ENCODE results near the gene SH3PXD2B.

Gene SH3PXD2B

GRCh38 chr5:172422255-172422654 is 32.1 kb downstream of the SH3PXD2B start:
- Histone ChIP-seq H3F3A (ENCODE audit: control insufficient read depth, insufficient read depth) (no peaks in the 10 kb centered on the region), H3K4me1 (ENCODE audit: control insufficient read depth, low read length) (peaks cover 8% of the 10 kb centered on the region; the same call in 1 of the 2 replicates), H3K27ac (ENCODE audit: low read depth, low read length) (no peak overlapping the region), H4K20me1 (ENCODE audit: control insufficient read depth, insufficient read depth, low read depth, low read length) (no peaks in the 10 kb centered on the region), H3K79me2 (ENCODE audit: control insufficient read depth, low read length) (no peaks in the 10 kb centered on the region), H3K4me2 (ENCODE audit: low read length) (no peak overlapping the region), H3K9me3 (ENCODE audit: control insufficient read depth, insufficient read depth, low read length) (no peaks in the 10 kb centered on the region), H3K36me3 (ENCODE audit: control insufficient read depth, low read length) (no peaks in the 10 kb centered on the region), H3K4me3 (ENCODE audit: low read length) (no peak overlapping the region), H3K9me2 (replicated peaks; ENCODE audit: control insufficient read depth, low read length) (no peaks in the 10 kb centered on the region), H3K27me3 (ENCODE audit: control insufficient read depth, low read length) (peaks cover 8% of the 10 kb centered on the region; the same call in 1 of the 2 replicates)
- TF ChIP-seq EZH2phosphoT487 (IDR thresholded peaks at IDR 0.05; ENCODE audit: borderline replicate concordance, low read length) (no peak), CTCF (IDR thresholded peaks at IDR 0.05; ENCODE audit: low read depth, low read length, poor library complexity, severe bottlenecking) (no peak)

GRCh38 chr5:172421020-172421419 is 33.3 kb downstream of the SH3PXD2B start:
- H3K27me3 ChIP-seq (ENCODE audit: control insufficient read depth, low read length): 0 out of 2 replicates have a peak, but pooled peaks cover 3% of the 10 kb centered on the region
- no peaks in the 10 kb centered on the region for H3K9me2 ChIP-seq (replicated peaks; ENCODE audit: control insufficient read depth, low read length)
- no peaks in the 10 kb centered on the region for H4K20me1 ChIP-seq (ENCODE audit: control insufficient read depth, insufficient read depth, low read depth, low read length)
- no peaks in the 10 kb centered on the region for H3K79me2 ChIP-seq (ENCODE audit: control insufficient read depth, low read length)
- no peak overlapping the region for H3K4me2 ChIP-seq (ENCODE audit: low read length)
- peaks cover 8% of the 10 kb centered on the region; the same call in 1 of the 2 replicates for H3K4me1 ChIP-seq (ENCODE audit: control insufficient read depth, low read length)
- no peaks in the 10 kb centered on the region for H3K36me3 ChIP-seq (ENCODE audit: control insufficient read depth, low read length)
- H3F3A ChIP-seq (ENCODE audit: control insufficient read depth, insufficient read depth): no peaks in the 10 kb centered on the region
- H3K27ac ChIP-seq (ENCODE audit: low read depth, low read length): no peak overlapping the region
- H3K4me3 ChIP-seq (ENCODE audit: low read length): no peak overlapping the region
- no peaks in the 10 kb centered on the region for H3K9me3 ChIP-seq (ENCODE audit: control insufficient read depth, insufficient read depth, low read length)
- TF ChIP-seq CTCF (IDR thresholded peaks at IDR 0.05; ENCODE audit: low read depth, low read length, poor library complexity, severe bottlenecking): no peak
- no peak for TF ChIP-seq EZH2phosphoT487 (IDR thresholded peaks at IDR 0.05; ENCODE audit: borderline replicate concordance, low read length)

- Histone ChIP-seq H3K9me2 (replicated peaks; ENCODE audit: control insufficient read depth, low read length) (no peaks in the 10 kb centered on the region), H3K79me2 (ENCODE audit: control insufficient read depth, low read length) (no peaks in the 10 kb centered on the region), H3K27me3 (ENCODE audit: control insufficient read depth, low read length) (0 out of 2 replicates have a peak, but pooled peaks cover 3% of the 10 kb centered on the region), H3F3A (ENCODE audit: control insufficient read depth, insufficient read depth) (no peaks in the 10 kb centered on the region), H3K36me3 (ENCODE audit: control insufficient read depth, low read length) (no peaks in the 10 kb centered on the region), H3K4me2 (ENCODE audit: low read length) (peak overlapping the region; percentile 46), H3K4me3 (ENCODE audit: low read length) (0 out of 2 replicates have a peak overlapping the region, but pooled peaks have one; percentile 35), H4K20me1 (ENCODE audit: control insufficient read depth, insufficient read depth, low read depth, low read length) (no peaks in the 10 kb centered on the region), H3K27ac (ENCODE audit: low read depth, low read length) (no peak overlapping the region), H3K9me3 (ENCODE audit: control insufficient read depth, insufficient read depth, low read length) (no peaks in the 10 kb centered on the region), H3K4me1 (ENCODE audit: control insufficient read depth, low read length) (peaks cover 8% of the 10 kb centered on the region; the same call in 1 of the 2 replicates)
- TF ChIP-seq CTCF (IDR thresholded peaks at IDR 0.05; ENCODE audit: low read depth, low read length, poor library complexity, severe bottlenecking): no peak
- no peak for TF ChIP-seq EZH2phosphoT487 (IDR thresholded peaks at IDR 0.05; ENCODE audit: borderline replicate concordance, low read length)
These were observed 33.9 kb downstream of the SH3PXD2B start for GRCh38 chr5:172420235-172420939.
